H1 (cell line): ENCODE results near the gene FGF14. TPM values are rescaled to one million over a fixed set of nuclear protein-coding genes. Genes with fewer than 3 reads are reported as not detected.

Experiments used
- CTCF ChIA-PET: fragments of 300-600 bp; sonication (Branson Sonifier 250); formaldehyde crosslinking; loops from one replicate; lab custom pipeline; 2021; ENCODE audit not compliant: partially characterized antibody; lab: Charles Lee
- POLR2A ChIA-PET: fragments of 300-600 bp; sonication (Branson Sonifier 250); formaldehyde crosslinking; loops from one replicate; lab custom pipeline; 2021; ENCODE audit warnings: inconsistent platforms; ENCODE audit not compliant: partially characterized antibody; lab: Charles Lee
- DNase-seq, 2 experiments: peaks; one replicate each; pipeline versions ENCODE4 v3.0.0 to v3.0.0-alpha.2; 2010 to 2022; ENCODE audit warnings: low spot score in 2 of 2, low read depth in 1 of 2, mixed read lengths in 1 of 2
- FAIRE-seq: peaks from 2 replicates; lab custom pipeline; 2011; peaks lifted over from hg19 to GRCh38; lab: Jason Lieb, UNC
- H2AFZ ChIP-seq: 2 replicates; pipeline ENCODE4 v1.8.1; 2012; ENCODE audit warnings: low read length, inconsistent platforms
- H2AK5ac ChIP-seq: 2 replicates; pipeline ENCODE4 v1.6.1; 2013; ENCODE audit warnings: low read depth, low read length
- H2BK120ac ChIP-seq: replicated peaks from 2 replicates; pipeline ENCODE3; 2013; ENCODE audit warnings: low read depth, low read length, inconsistent platforms
- H2BK12ac ChIP-seq: 2 replicates; pipeline ENCODE4 v1.6.1; 2013; ENCODE audit warnings: low read depth, low read length
- H2BK15ac ChIP-seq: 2 replicates; pipeline ENCODE4 v1.6.1; 2013; ENCODE audit warnings: low read length
- H2BK20ac ChIP-seq: 2 replicates; pipeline ENCODE4 v1.6.1; 2013; ENCODE audit warnings: low read length
- H2BK5ac ChIP-seq: 2 replicates; pipeline ENCODE4 v1.6.1; 2013; ENCODE audit warnings: low read depth, low read length
- H3K14ac ChIP-seq: 2 replicates; pipeline ENCODE4 v1.6.1; 2013; ENCODE audit warnings: inconsistent platforms; ENCODE audit not compliant: insufficient read length
- H3K18ac ChIP-seq: 2 replicates; pipeline ENCODE4 v1.6.1; 2013; ENCODE audit warnings: low read length; ENCODE audit errors: extremely low read depth
- H3K23ac ChIP-seq: 2 replicates; pipeline ENCODE4 v1.6.1; 2013; ENCODE audit warnings: inconsistent platforms; ENCODE audit not compliant: insufficient read length
- H3K23me2 ChIP-seq: 2 replicates; pipeline ENCODE4 v1.6.1; 2013; ENCODE audit warnings: low read depth, low read length
- H3K27ac ChIP-seq: 2 replicates; pipeline ENCODE4 v1.6.1; 2011; ENCODE audit warnings: low read depth, low read length, inconsistent platforms
- H3K27me3 ChIP-seq, 4 experiments: replicated peaks in 1 of 4; 1 replicate in 1 of 4; 2 replicates in 3 of 4; pipeline versions ENCODE4 v1.6.1 to v1.8.1; 2011 to 2013; ENCODE audit warnings: low read length in 3 of 4, mild to moderate bottlenecking in 3 of 4, inconsistent platforms in 2 of 4, mixed read lengths in 2 of 4, moderate library complexity in 1 of 4; ENCODE audit not compliant: control insufficient read depth in 3 of 4, insufficient read depth in 3 of 4; ENCODE audit errors: extremely low read depth in 1 of 4
- H3K36me3 ChIP-seq, 4 experiments: 2 replicates each; pipeline versions ENCODE4 v1.6.1 to v1.8.1; 2011 to 2013; ENCODE audit warnings: mild to moderate bottlenecking in 4 of 4, low read length in 3 of 4, moderate library complexity in 2 of 4, control low read depth in 1 of 4, inconsistent platforms in 1 of 4; ENCODE audit not compliant: insufficient read depth in 4 of 4, control insufficient read depth in 2 of 4
- H3K4ac ChIP-seq: replicated peaks from 2 replicates; pipeline ENCODE3; 2013; ENCODE audit warnings: low read length, low read depth, mixed read lengths, inconsistent platforms; ENCODE audit not compliant: insufficient read length
- H3K4me1 ChIP-seq, 4 experiments: replicated peaks in 1 of 4; 1 replicate in 1 of 4; 2 replicates in 3 of 4; pipeline versions ENCODE4 v1.6.1 to v1.8.1; 2011 to 2013; ENCODE audit warnings: low read length in 3 of 4, inconsistent platforms in 2 of 4, mixed read lengths in 1 of 4; ENCODE audit not compliant: insufficient read depth in 4 of 4, control insufficient read depth in 3 of 4
- H3K4me2 ChIP-seq, 2 experiments: 2 replicates each; pipeline versions ENCODE4 v1.6.1 to v1.8.1; 2011 to 2013; ENCODE audit warnings: low read depth in 2 of 2, low read length in 2 of 2, control low read depth in 1 of 2, inconsistent platforms in 1 of 2, mild to moderate bottlenecking in 1 of 2; ENCODE audit not compliant: insufficient read depth in 1 of 2
- H3K4me3 ChIP-seq, 4 experiments: fragments of 200-600, 300-600 bp in 1 of 4; sonication (generic), shearing (Covaris generic), sonication (Bioruptor Twin) in 1 of 4; 2 replicates each; pipeline versions ENCODE4 v1.5.1 to v1.8.1; 2011 to 2016; ENCODE audit warnings: low read length in 4 of 4, low read depth in 3 of 4, control low read depth in 2 of 4, inconsistent platforms in 2 of 4, mild to moderate bottlenecking in 2 of 4, mixed read lengths in 1 of 4, moderate library complexity in 1 of 4; ENCODE audit not compliant: insufficient read depth in 2 of 4; ENCODE audit errors: extremely low read depth in 1 of 4
- H3K56ac ChIP-seq: replicated peaks from 2 replicates; pipeline ENCODE3; 2013; ENCODE audit warnings: low read depth, mild to moderate bottlenecking, mixed read lengths, low read length, inconsistent platforms; ENCODE audit not compliant: insufficient read length
- H3K79me1 ChIP-seq: 2 replicates; pipeline ENCODE4 v1.6.1; 2013; ENCODE audit warnings: low read depth, low read length, control low read depth
- H3K79me2 ChIP-seq, 2 experiments: 2 replicates each; pipeline versions ENCODE4 v1.6.1 to v1.8.1; 2012 to 2013; ENCODE audit warnings: low read length in 2 of 2, mild to moderate bottlenecking in 2 of 2, inconsistent platforms in 1 of 2; ENCODE audit not compliant: insufficient read depth in 2 of 2, control insufficient read depth in 1 of 2
- H3K9ac ChIP-seq, 4 experiments: replicated peaks in 1 of 4; 1 replicate in 1 of 4; 2 replicates in 3 of 4; pipeline versions ENCODE4 v1.6.1 to v1.8.1; 2011 to 2013; ENCODE audit warnings: low read depth in 3 of 4, low read length in 3 of 4, control low read depth in 2 of 4, mild to moderate bottlenecking in 2 of 4, moderate library complexity in 2 of 4, inconsistent platforms in 1 of 4; ENCODE audit errors: extremely low read depth in 1 of 4
- H3K9me3 ChIP-seq, 2 experiments: 2 replicates each; pipeline versions ENCODE4 v1.6.1 to v1.8.1; 2012 to 2013; ENCODE audit warnings: mild to moderate bottlenecking in 2 of 2, moderate library complexity in 2 of 2, control low read depth in 1 of 2, inconsistent platforms in 1 of 2, low read depth in 1 of 2, low read length in 1 of 2, mixed read lengths in 1 of 2; ENCODE audit not compliant: insufficient read depth in 2 of 2
- H4K20me1 ChIP-seq, 2 experiments: replicated peaks in 1 of 2; 2 replicates each; pipeline versions ENCODE3 to v1.8.1; 2011 to 2013; ENCODE audit warnings: inconsistent platforms in 2 of 2, low read length in 2 of 2, mild to moderate bottlenecking in 1 of 2; ENCODE audit not compliant: insufficient read depth in 2 of 2, control insufficient read depth in 1 of 2
- H4K5ac ChIP-seq: 2 replicates; pipeline ENCODE4 v1.6.1; 2013; ENCODE audit warnings: low read length, low read depth, mixed read lengths, inconsistent platforms; ENCODE audit not compliant: insufficient read length
- H4K8ac ChIP-seq: 2 replicates; pipeline ENCODE4 v1.8.0; 2013; ENCODE audit warnings: mild to moderate bottlenecking, moderate library complexity, low read length, inconsistent platforms; ENCODE audit not compliant: insufficient read depth; ENCODE audit errors: extremely low read depth
- H4K91ac ChIP-seq: replicated peaks from 2 replicates; pipeline ENCODE3; 2013; ENCODE audit warnings: low read length, mixed read lengths, inconsistent platforms; ENCODE audit not compliant: insufficient read length
- WGBS, 2 experiments: shearing (Covaris generic) in 1 of 2; methylation state at CpG; one replicate each; pipeline versions ENCODE4 v1.1.6 to v1.1.7; 2013 to 2015; ENCODE audit warnings: low lambda C conversion rate in 2 of 2, mixed read lengths in 2 of 2, inconsistent platforms in 1 of 2, low coverage in 1 of 2, missing lambda C conversion rate in 1 of 2; ENCODE audit not compliant: insufficient replicate concordance in 2 of 2, insufficient coverage in 1 of 2, insufficient read length in 1 of 2; ENCODE audit errors: extremely low coverage in 1 of 2, missing lambda C conversion rate in 1 of 2; 5-methylcytosine and 5-hydroxymethylcytosine counted together
- polyA plus RNA-seq, 7 experiments: library from polyadenylated mRNA; depleted of rRNA in 3 of 7; stranded (reverse) in 5 of 7; unstranded in 2 of 7; fragments of >200 nt in 5 of 7; fragments of 200-250 nt in 2 of 7; gene quantifications; 1 replicate in 5 of 7; 2 replicates in 1 of 7; 4 replicates in 1 of 7; pipeline versions ENCODE4 v1.2.1 to v1.2.3, GENCODE V29; 2011 to 2013; ENCODE audit warnings: missing spikeins in 2 of 7, mixed read lengths in 2 of 7
- total RNA-seq: library from RNA; stranded (reverse); fragmentation: NEBNext Ultra II Directional; extraction: Animal tissue kit (Norgen Biotek cat#: 25700); gene quantifications from 2 replicates; pipeline ENCODE4 v1.2.1, GENCODE V29; 2021

Gene FGF14
- total and polyA plus RNA-seq, 2 of the 8 experiments (the other 6 are each of a cell fraction or from before 2014, with no cell fraction given): 0.05 to 0.58 TPM

GRCh38 chr13:102185375-102185984 is 216.4 kb downstream of the FGF14 start:
- H3K4me3 ChIP-seq: no peak overlapping the region
- no peak overlapping the region for H3K23ac ChIP-seq
- H2AK5ac ChIP-seq: no peak overlapping the region
- H3K4ac ChIP-seq: no peak overlapping the region
- no peak overlapping the region for H4K5ac ChIP-seq
- H3K79me1 ChIP-seq: no peaks in the 10 kb centered on the region
- H3K9ac ChIP-seq: no peak overlapping the region
- no peaks in the 10 kb centered on the region for H3K4me1 ChIP-seq
- H3K23me2 ChIP-seq: no peaks in the 10 kb centered on the region
- H2AFZ ChIP-seq: no peak overlapping the region
- H2BK12ac ChIP-seq: no peak overlapping the region
- H3K4me2 ChIP-seq: no peak overlapping the region
- H3K56ac ChIP-seq: no peak overlapping the region
- H3K9me3 ChIP-seq: 0 out of 4 replicates have a peak, but pooled peaks cover 0 to 3% of the 10 kb centered on the region in 2 experiments
- H3K36me3 ChIP-seq: no peaks in the 10 kb centered on the region
- no peak overlapping the region for H2BK120ac ChIP-seq
- H2BK15ac ChIP-seq: no peak overlapping the region
- POLR2A ChIA-PET: no interaction called here
- no peak overlapping the region for H4K91ac ChIP-seq
- CTCF ChIA-PET: no interaction called here
- H4K20me1 ChIP-seq: no peaks in the 10 kb centered on the region
- H4K8ac ChIP-seq: no peak overlapping the region
- H3K18ac ChIP-seq: no peak overlapping the region
- no peak overlapping the region for H2BK20ac ChIP-seq
- H3K79me2 ChIP-seq: no peaks in the 10 kb centered on the region
- no peak overlapping the region for H3K27ac ChIP-seq
- no peak for FAIRE-seq
- H3K27me3 ChIP-seq: no peaks in the 10 kb centered on the region
- 86% methylated on average over 5 of the region's 5 CpGs; no CpG with 5 or more reads in 1 of the 2 experiments for WGBS, 2 experiments
- no peak overlapping the region for H2BK5ac ChIP-seq
- no peak overlapping the region for H3K14ac ChIP-seq
- no peak for DNase-seq
